Ishikawa (cell line): Measurements from ENCODE around the gene AGAP1.

Experiments
- CEBPB ChIP-seq: IDR thresholded peaks from 2 replicates; pipeline ENCODE4 v1.6.1; 2012
- CREB1 ChIP-seq: IDR thresholded peaks from 2 replicates; pipeline ENCODE4 v1.6.1; 2012; ENCODE audit warnings: low read depth
- EGR1 ChIP-seq: IDR thresholded peaks from 2 replicates; pipeline ENCODE4 v1.6.1; 2012
- EP300 ChIP-seq: IDR thresholded peaks from 2 replicates; pipeline ENCODE4 v1.6.1; 2012; ENCODE audit warnings: borderline replicate concordance
- FOXM1 ChIP-seq: IDR thresholded peaks from 2 replicates; pipeline ENCODE4 v1.6.1; 2012; ENCODE audit warnings: low read depth, borderline replicate concordance
- NFIC ChIP-seq: IDR thresholded peaks from 2 replicates; pipeline ENCODE4 v1.6.1; 2012
- RAD21 ChIP-seq: IDR thresholded peaks from 2 replicates; pipeline ENCODE4 v1.6.1; 2012; ENCODE audit warnings: low read depth
- TAF1 ChIP-seq: IDR thresholded peaks from 2 replicates; pipeline ENCODE4 v1.6.1; 2012; ENCODE audit warnings: low read depth, mild to moderate bottlenecking
- TCF12 ChIP-seq: IDR thresholded peaks from 2 replicates; pipeline ENCODE4 v1.6.1; 2012; ENCODE audit warnings: low read depth
- TEAD4 ChIP-seq: IDR thresholded peaks from 2 replicates; pipeline ENCODE4 v1.6.1; 2012
- USF1 ChIP-seq: IDR thresholded peaks from 2 replicates; pipeline ENCODE4 v1.6.1; 2012
- YY1 ChIP-seq: IDR thresholded peaks from 2 replicates; pipeline ENCODE4 v1.6.1; 2012; ENCODE audit warnings: low read depth
- ZBTB7A ChIP-seq: IDR thresholded peaks from 2 replicates; pipeline ENCODE4 v1.6.1; 2012; ENCODE audit warnings: low read depth
- TF ChIP-seq, protein P1 (sequence below): IDR thresholded peaks from 2 replicates; pipeline ENCODE4 v1.6.1; 2012
- TF ChIP-seq, protein P2 (sequence below): IDR thresholded peaks from 2 replicates; pipeline ENCODE4 v1.6.1; 2012; ENCODE audit warnings: low read depth, mild to moderate bottlenecking

Gene AGAP1

DNA sequence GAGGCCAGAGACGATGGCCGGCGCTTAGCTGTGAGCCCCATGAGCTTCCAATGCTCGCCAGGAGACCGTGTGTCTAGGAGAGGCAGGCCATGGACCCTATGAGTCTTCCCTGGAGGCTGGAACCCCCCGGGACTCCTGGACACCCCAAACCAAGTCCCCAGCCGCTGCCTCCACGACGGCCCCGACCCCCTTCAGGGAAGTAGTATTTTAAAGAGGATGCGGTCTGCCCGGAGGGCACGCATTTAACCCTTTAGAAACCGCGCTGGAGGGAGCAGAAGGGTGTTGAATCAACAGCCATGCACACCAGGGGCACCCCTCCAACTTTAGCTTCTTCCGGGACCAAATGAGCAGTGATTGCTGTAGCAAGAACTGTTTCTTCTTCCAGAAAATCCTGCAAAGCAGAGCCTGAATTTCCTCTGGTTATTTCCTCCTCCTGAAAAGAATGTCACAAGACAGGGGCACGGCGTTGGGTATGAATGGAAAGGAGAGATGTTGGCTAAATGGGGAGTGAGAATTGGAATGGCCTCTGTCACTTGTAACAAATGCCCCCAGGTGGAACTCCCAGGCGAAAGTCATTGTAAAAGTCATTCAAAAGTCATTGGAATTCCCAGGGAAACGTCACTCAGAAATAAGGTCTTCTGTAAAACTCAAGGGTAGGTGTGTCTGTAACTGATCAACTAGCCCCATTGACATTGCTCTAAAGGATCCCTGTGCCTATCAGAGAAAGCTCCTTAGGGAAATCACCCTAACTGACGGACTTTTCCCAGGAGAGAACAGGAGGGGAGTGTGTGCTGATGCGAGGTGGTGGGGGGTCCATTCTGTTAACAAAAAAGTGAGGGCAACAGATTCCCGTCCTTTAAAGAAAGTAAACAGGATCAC, 680.1 kb downstream of the AGAP1 start:
- TF ChIP-seq, protein P1, sequence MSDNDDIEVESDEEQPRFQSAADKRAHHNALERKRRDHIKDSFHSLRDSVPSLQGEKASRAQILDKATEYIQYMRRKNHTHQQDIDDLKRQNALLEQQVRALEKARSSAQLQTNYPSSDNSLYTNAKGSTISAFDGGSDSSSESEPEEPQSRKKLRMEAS, result no peak
- TF ChIP-seq NFIC, result no peak
- TF ChIP-seq TAF1, result no peak
- no peak for TF ChIP-seq TEAD4
- no peak for TF ChIP-seq FOXM1
- TF ChIP-seq, protein P2, sequence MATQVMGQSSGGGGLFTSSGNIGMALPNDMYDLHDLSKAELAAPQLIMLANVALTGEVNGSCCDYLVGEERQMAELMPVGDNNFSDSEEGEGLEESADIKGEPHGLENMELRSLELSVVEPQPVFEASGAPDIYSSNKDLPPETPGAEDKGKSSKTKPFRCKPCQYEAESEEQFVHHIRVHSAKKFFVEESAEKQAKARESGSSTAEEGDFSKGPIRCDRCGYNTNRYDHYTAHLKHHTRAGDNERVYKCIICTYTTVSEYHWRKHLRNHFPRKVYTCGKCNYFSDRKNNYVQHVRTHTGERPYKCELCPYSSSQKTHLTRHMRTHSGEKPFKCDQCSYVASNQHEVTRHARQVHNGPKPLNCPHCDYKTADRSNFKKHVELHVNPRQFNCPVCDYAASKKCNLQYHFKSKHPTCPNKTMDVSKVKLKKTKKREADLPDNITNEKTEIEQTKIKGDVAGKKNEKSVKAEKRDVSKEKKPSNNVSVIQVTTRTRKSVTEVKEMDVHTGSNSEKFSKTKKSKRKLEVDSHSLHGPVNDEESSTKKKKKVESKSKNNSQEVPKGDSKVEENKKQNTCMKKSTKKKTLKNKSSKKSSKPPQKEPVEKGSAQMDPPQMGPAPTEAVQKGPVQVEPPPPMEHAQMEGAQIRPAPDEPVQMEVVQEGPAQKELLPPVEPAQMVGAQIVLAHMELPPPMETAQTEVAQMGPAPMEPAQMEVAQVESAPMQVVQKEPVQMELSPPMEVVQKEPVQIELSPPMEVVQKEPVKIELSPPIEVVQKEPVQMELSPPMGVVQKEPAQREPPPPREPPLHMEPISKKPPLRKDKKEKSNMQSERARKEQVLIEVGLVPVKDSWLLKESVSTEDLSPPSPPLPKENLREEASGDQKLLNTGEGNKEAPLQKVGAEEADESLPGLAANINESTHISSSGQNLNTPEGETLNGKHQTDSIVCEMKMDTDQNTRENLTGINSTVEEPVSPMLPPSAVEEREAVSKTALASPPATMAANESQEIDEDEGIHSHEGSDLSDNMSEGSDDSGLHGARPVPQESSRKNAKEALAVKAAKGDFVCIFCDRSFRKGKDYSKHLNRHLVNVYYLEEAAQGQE, result no peak
- no peak for TF ChIP-seq YY1
- TF ChIP-seq ZBTB7A, result no peak
- no peak for TF ChIP-seq EP300
- TF ChIP-seq USF1, result no peak
- TF ChIP-seq CEBPB, result no peak
- no peak for TF ChIP-seq CREB1
- no peak for TF ChIP-seq TCF12
- no peak for TF ChIP-seq RAD21
- no peak for TF ChIP-seq EGR1

DNA sequence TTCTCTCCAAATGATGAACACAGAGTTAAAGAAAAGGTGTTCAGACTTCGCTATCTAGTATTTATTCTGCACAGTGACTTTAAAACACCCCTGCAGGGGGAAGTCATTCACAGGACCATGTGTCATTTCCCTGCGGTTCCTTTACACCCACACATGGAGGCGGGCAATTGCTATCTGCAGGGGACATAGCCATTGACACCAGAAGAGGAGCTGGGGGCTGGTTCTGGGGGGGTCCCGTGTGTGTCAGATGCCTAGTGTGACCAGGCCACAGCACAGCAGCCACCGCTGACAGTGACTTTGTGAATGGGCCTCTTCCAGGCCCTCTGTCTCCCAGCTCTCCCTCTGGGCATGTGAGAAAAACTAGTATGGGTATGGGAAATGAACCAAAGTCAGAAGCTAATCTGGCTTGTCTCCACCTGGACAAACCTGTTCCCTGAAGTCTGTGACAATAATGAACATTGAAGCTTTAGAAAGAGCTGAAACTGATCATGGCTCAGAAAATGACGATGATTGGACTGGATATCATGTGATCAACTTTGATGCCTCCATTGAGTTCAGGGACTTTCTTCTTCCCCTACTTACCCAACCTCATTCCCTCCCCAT, 681.8 kb downstream of the AGAP1 start:
- TF ChIP-seq FOXM1, result no peak
- TF ChIP-seq EGR1, result peak; percentile 41; the same call in 1 of the 2 replicates

- TF ChIP-seq RAD21 (peak; percentile 6; the same call in 1 of the 2 replicates), TCF12 (no peak)
These were observed 682.6 kb downstream of the AGAP1 start for GRCh38 chr2:236176417-236176816.

DNA sequence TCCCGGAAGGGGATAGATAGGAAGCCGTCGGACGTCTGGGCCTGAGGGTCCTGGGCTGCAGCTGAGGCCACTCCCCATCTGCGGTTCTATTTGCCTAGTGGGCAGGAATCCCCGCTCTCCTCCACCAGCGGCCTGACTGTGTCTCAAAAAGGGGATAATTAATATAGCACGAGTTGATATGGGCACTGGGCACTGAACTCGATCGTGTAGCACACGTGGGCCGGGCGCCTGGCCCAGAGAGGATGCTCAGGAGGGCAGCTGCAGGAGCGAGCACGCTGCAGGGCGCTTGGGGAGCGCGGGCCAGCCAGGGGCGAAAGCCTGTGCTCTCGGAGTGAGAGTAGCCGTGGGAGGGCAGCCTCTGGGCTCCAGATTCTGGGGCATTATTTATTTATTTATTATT, 683.1 kb downstream of the AGAP1 start:
- TF ChIP-seq TAF1 (no peak), TEAD4 (no peak)
- TF ChIP-seq, protein P2, result no peak
- TF ChIP-seq, protein P1, result no peak

GRCh38 chr2:236177604-236177966, 683.7 kb downstream of the AGAP1 start:
- TF ChIP-seq NFIC (no peak), EGR1 (no peak), USF1 (no peak), TCF12 (no peak), ZBTB7A (no peak), CEBPB (no peak), TEAD4 (no peak), FOXM1 (no peak), TAF1 (no peak), RAD21 (no peak), YY1 (no peak)
- TF ChIP-seq, protein P1, result no peak
- TF ChIP-seq, protein P2, result no peak
